K562 (cell line): Measurements from ENCODE around the gene LUZP1. TPM values are rescaled to one million over a fixed set of nuclear protein-coding genes. Genes with fewer than 3 reads are reported as not detected.

Experiments
- ELF4 ChIP-seq: fragments of 450-650 bp; formaldehyde crosslinking; IDR thresholded peaks from 2 replicates; pipeline ENCODE4 v1.4.0; 2022; ENCODE audit warnings: missing genetic modification characterization
- FOXJ3 ChIP-seq: sonication (generic); formaldehyde crosslinking; IDR thresholded peaks from 2 replicates; pipeline ENCODE4 v1.4.0; 2020; ENCODE audit warnings: mild to moderate bottlenecking, missing genetic modification reagents
- HLTF ChIP-seq: fragments of 450-650 bp; IDR thresholded peaks from 2 replicates; pipeline ENCODE4 v1.6.1; 2016
- NFRKB ChIP-seq: fragments of 450-650 bp; IDR thresholded peaks from 2 replicates; pipeline ENCODE4 v1.6.1; 2016; ENCODE audit warnings: low read depth
- NR2C1 ChIP-seq, 2 experiments: fragments of 450-650 bp; IDR thresholded peaks; 2 replicates each; pipeline ENCODE4 v1.6.1; 2017; ENCODE audit warnings: mild to moderate bottlenecking in 2 of 2, antibody characterized with exemption in 1 of 2, inconsistent platforms in 1 of 2, missing compliant biosample characterization in 1 of 2, missing genetic modification characterization in 1 of 2
- NUFIP1 ChIP-seq: fragments of 450-650 bp; IDR thresholded peaks from 2 replicates; pipeline ENCODE4 v1.6.1; 2018; ENCODE audit not compliant: partially characterized antibody
- OTX1 ChIP-seq: fragments of 450-650 bp; formaldehyde crosslinking; IDR thresholded peaks from 2 replicates; pipeline ENCODE4 v1.4.0; 2022; ENCODE audit warnings: mild to moderate bottlenecking
- PHF20 ChIP-seq: fragments of 450-650 bp; IDR thresholded peaks from 2 replicates; pipeline ENCODE4 v1.6.1; 2018; ENCODE audit not compliant: partially characterized antibody
- SRF ChIP-seq, 2 experiments: fragments of 250-450, 450-650 bp in 1 of 2; sonication (Bioruptor Pico) in 1 of 2; sonication (generic) in 1 of 2; formaldehyde crosslinking; IDR thresholded peaks; 2 replicates each; pipeline versions ENCODE4 v1.5.0 to v1.5.1; 2020 to 2022; ENCODE audit warnings: mild to moderate bottlenecking in 1 of 2, missing genetic modification reagents in 1 of 2
- THRAP3 ChIP-seq: fragments of 450-650 bp; IDR thresholded peaks from 2 replicates; pipeline ENCODE4 v1.6.1; 2016; ENCODE audit warnings: mild to moderate bottlenecking, inconsistent platforms, borderline replicate concordance
- polyA plus RNA-seq, 8 experiments: library from polyadenylated mRNA; depleted of rRNA in 4 of 8; stranded (reverse) in 5 of 8; unstranded in 3 of 8; fragments of >200 nt; fragmentation: Nextera tagmentation in 2 of 8; fragmentation: Illumina TruSeq in 1 of 8; extraction: Ambion mirVana in 2 of 8; extraction: Trizol in 1 of 8; gene quantifications; 2 replicates each; pipeline versions ENCODE4 v1.2.1 to v1.2.3, GENCODE V29; 2011 to 2014; ENCODE audit warnings: inconsistent platforms in 1 of 8, missing spikeins in 1 of 8
- total RNA-seq, 7 experiments: library from RNA; depleted of rRNA in 6 of 7; stranded (reverse); fragments of >200 nt in 6 of 7; fragmentation: Illumina TruSeq in 2 of 7; extraction: Trizol in 2 of 7; gene quantifications; 2 replicates each; pipeline versions ENCODE4 v1.2.1 to v1.2.3, GENCODE V29; 2011 to 2021; ENCODE audit warnings: low replicate concordance in 1 of 7
- TF ChIP-seq, protein P1 (sequence below): fragments of 450-650 bp; IDR thresholded peaks from 2 replicates; pipeline ENCODE4 v1.6.1; 2016; ENCODE audit warnings: borderline replicate concordance
- TF ChIP-seq, protein P2 (sequence below): sonication (generic); formaldehyde crosslinking; IDR thresholded peaks from 2 replicates; pipeline ENCODE4 v1.8.0; 2022; ENCODE audit warnings: mild to moderate bottlenecking, missing genetic modification reagents
- TF ChIP-seq, protein P3 (sequence below): fragments of 250-450 bp; sonication (Bioruptor Pico); IDR thresholded peaks from 2 replicates; pipeline ENCODE4 v1.5.0; 2021
- TF ChIP-seq, protein P4 (sequence below): fragments of 450-650 bp; formaldehyde crosslinking; IDR thresholded peaks from 2 replicates; pipeline ENCODE4 v1.4.0; 2020; ENCODE audit warnings: mild to moderate bottlenecking, moderate library complexity
- TF ChIP-seq, protein P5 (sequence below): fragments of 200-800 bp; sonication (Bioruptor generic); IDR thresholded peaks from 2 replicates; pipeline ENCODE4 v1.6.1; 2017; ENCODE audit warnings: missing genetic modification characterization, missing compliant biosample characterization
- TF ChIP-seq, protein P6 (sequence below), 2 experiments: fragments of 450-650 bp in 1 of 2; IDR thresholded peaks; 2 replicates each; pipeline ENCODE4 v1.6.1; 2011 to 2017; ENCODE audit warnings: low read depth in 2 of 2, antibody characterized with exemption in 1 of 2, borderline replicate concordance in 1 of 2, low read length in 1 of 2, mild to moderate bottlenecking in 1 of 2, mixed read lengths in 1 of 2; ENCODE audit not compliant: control insufficient read depth in 1 of 2

Gene LUZP1
- total and polyA plus RNA-seq, 9 of the 15 experiments (the other 6 are each of a cell fraction or from before 2014, with no cell fraction given) = 6.5 to 19.1 (median 12.4) TPM

DNA sequence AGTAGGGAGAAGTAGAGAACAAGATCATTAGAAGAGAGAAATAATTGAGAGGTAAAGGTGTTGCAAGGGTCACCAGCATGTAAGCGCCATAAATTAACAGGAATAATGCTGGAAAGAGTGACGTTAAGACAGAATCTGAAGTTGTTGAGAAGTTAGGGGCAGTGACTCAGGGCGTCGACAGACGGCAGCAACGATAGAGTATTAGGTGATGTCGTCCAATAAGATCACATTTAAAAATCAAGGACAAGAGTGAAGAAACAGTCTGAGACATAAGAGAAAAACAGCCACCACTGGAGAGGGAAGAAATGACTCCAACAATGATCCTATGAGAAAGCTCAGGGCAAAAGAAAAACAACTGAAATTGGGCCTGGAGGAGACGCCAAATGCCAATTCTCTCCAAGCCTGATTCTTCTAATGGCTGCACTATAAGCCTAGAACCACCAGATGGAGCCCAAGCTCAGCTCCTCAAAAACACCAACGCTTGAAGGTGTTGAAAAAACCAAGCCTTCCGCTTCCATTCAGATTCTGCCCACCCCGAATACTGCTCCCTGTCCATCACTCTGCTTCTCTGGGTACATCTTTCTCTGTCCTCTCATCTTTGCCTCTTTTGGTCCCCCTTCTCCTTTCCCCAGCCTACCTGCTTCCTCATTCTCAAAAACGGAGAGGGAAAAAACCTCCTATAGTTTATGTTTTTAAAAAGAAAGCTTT is 70.0 kb downstream of the LUZP1 start (continued):
- TF ChIP-seq, protein P1, sequence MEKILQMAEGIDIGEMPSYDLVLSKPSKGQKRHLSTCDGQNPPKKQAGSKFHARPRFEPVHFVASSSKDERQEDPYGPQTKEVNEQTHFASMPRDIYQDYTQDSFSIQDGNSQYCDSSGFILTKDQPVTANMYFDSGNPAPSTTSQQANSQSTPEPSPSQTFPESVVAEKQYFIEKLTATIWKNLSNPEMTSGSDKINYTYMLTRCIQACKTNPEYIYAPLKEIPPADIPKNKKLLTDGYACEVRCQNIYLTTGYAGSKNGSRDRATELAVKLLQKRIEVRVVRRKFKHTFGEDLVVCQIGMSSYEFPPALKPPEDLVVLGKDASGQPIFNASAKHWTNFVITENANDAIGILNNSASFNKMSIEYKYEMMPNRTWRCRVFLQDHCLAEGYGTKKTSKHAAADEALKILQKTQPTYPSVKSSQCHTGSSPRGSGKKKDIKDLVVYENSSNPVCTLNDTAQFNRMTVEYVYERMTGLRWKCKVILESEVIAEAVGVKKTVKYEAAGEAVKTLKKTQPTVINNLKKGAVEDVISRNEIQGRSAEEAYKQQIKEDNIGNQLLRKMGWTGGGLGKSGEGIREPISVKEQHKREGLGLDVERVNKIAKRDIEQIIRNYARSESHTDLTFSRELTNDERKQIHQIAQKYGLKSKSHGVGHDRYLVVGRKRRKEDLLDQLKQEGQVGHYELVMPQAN = peak; percentile 22; the same call in 1 of the 2 replicates
- TF ChIP-seq SRF (CRISPR knock-in tag; IDR thresholded peaks at IDR 0.05) (no peak), ELF4 (0 out of 2 replicates have a peak, but pooled peaks have one; percentile 24), HLTF (0 out of 2 replicates have a peak, but pooled peaks have one; percentile 30), NFRKB (no peak), FOXJ3 (CRISPR knock-in tag) (no peak), NR2C1 (IDR thresholded peaks at IDR 0.05) (no peak), NR2C1 (tag; IDR thresholded peaks at IDR 0.05) (no peak), PHF20 (no peak), THRAP3 (no peak), NUFIP1 (no peak), OTX1 (0 out of 2 replicates have a peak, but pooled peaks have one; percentile 42)
- TF ChIP-seq, protein P2, sequence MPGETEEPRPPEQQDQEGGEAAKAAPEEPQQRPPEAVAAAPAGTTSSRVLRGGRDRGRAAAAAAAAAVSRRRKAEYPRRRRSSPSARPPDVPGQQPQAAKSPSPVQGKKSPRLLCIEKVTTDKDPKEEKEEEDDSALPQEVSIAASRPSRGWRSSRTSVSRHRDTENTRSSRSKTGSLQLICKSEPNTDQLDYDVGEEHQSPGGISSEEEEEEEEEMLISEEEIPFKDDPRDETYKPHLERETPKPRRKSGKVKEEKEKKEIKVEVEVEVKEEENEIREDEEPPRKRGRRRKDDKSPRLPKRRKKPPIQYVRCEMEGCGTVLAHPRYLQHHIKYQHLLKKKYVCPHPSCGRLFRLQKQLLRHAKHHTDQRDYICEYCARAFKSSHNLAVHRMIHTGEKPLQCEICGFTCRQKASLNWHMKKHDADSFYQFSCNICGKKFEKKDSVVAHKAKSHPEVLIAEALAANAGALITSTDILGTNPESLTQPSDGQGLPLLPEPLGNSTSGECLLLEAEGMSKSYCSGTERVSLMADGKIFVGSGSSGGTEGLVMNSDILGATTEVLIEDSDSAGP (CRISPR knock-in tag) = no peak
- TF ChIP-seq, protein P3, sequence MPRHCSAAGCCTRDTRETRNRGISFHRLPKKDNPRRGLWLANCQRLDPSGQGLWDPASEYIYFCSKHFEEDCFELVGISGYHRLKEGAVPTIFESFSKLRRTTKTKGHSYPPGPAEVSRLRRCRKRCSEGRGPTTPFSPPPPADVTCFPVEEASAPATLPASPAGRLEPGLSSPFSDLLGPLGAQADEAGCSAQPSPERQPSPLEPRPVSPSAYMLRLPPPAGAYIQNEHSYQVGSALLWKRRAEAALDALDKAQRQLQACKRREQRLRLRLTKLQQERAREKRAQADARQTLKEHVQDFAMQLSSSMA (CRISPR knock-in tag) = no peak
- TF ChIP-seq, protein P4, sequence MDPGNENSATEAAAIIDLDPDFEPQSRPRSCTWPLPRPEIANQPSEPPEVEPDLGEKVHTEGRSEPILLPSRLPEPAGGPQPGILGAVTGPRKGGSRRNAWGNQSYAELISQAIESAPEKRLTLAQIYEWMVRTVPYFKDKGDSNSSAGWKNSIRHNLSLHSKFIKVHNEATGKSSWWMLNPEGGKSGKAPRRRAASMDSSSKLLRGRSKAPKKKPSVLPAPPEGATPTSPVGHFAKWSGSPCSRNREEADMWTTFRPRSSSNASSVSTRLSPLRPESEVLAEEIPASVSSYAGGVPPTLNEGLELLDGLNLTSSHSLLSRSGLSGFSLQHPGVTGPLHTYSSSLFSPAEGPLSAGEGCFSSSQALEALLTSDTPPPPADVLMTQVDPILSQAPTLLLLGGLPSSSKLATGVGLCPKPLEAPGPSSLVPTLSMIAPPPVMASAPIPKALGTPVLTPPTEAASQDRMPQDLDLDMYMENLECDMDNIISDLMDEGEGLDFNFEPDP = no peak
- TF ChIP-seq, protein P5, sequence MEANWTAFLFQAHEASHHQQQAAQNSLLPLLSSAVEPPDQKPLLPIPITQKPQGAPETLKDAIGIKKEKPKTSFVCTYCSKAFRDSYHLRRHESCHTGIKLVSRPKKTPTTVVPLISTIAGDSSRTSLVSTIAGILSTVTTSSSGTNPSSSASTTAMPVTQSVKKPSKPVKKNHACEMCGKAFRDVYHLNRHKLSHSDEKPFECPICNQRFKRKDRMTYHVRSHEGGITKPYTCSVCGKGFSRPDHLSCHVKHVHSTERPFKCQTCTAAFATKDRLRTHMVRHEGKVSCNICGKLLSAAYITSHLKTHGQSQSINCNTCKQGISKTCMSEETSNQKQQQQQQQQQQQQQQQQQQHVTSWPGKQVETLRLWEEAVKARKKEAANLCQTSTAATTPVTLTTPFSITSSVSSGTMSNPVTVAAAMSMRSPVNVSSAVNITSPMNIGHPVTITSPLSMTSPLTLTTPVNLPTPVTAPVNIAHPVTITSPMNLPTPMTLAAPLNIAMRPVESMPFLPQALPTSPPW (CRISPR knock-in tag) = peak; percentile 19; the same call in 1 of the 2 replicates
- TF ChIP-seq, protein P6, sequence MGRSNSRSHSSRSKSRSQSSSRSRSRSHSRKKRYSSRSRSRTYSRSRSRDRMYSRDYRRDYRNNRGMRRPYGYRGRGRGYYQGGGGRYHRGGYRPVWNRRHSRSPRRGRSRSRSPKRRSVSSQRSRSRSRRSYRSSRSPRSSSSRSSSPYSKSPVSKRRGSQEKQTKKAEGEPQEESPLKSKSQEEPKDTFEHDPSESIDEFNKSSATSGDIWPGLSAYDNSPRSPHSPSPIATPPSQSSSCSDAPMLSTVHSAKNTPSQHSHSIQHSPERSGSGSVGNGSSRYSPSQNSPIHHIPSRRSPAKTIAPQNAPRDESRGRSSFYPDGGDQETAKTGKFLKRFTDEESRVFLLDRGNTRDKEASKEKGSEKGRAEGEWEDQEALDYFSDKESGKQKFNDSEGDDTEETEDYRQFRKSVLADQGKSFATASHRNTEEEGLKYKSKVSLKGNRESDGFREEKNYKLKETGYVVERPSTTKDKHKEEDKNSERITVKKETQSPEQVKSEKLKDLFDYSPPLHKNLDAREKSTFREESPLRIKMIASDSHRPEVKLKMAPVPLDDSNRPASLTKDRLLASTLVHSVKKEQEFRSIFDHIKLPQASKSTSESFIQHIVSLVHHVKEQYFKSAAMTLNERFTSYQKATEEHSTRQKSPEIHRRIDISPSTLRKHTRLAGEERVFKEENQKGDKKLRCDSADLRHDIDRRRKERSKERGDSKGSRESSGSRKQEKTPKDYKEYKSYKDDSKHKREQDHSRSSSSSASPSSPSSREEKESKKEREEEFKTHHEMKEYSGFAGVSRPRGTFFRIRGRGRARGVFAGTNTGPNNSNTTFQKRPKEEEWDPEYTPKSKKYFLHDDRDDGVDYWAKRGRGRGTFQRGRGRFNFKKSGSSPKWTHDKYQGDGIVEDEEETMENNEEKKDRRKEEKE (IDR thresholded peaks at IDR 0.05; ENCODE audit: borderline replicate concordance in 1 of 2, control insufficient read depth in 1 of 2, low read depth in 2 of 2, low read length in 1 of 2) = no peak
